Kidney epithelial cell (primary cell): ENCODE results near the gene MAP4K4. TPM values are rescaled to one million over a fixed set of nuclear protein-coding genes. Genes with fewer than 3 reads are reported as not detected.

Experiments used
- DNase-seq: peaks from one replicate; pipeline ENCODE4 v3.0.0-alpha.2; 2010; ENCODE audit warnings: low read depth
- H3K27me3 ChIP-seq: 2 replicates; pipeline ENCODE4 v1.6.0; 2011; ENCODE audit warnings: low read length; ENCODE audit not compliant: control insufficient read depth, insufficient read depth
- H3K36me3 ChIP-seq: 2 replicates; pipeline ENCODE4 v1.5.1; 2011; ENCODE audit warnings: low read length; ENCODE audit not compliant: control insufficient read depth, insufficient read depth
- H3K4me3 ChIP-seq: 2 replicates; pipeline ENCODE4 v1.5.1; 2011; ENCODE audit warnings: low read depth, mild to moderate bottlenecking, control low read depth, low read length
- CTCF ChIP-seq: IDR thresholded peaks from 2 replicates; pipeline ENCODE4 v1.5.1; 2011; ENCODE audit warnings: mild to moderate bottlenecking, moderate library complexity, low read length, control low read depth, inconsistent platforms; ENCODE audit not compliant: insufficient read depth, poor library complexity, severe bottlenecking
- total RNA-seq: library from RNA; depleted of rRNA; stranded (reverse); fragments of >200 nt; gene quantifications from 2 replicates; pipeline ENCODE4 v1.2.3, GENCODE V29; 2015

Gene MAP4K4
- total RNA-seq, 1 donor from 2014 or later = 134 TPM

- no peak overlapping the region for H3K4me3 ChIP-seq
- no peaks in the 10 kb centered on the region for H3K27me3 ChIP-seq
- no peak for DNase-seq
- TF ChIP-seq CTCF = no peak
- H3K36me3 ChIP-seq = peaks cover 2% of the 10 kb centered on the region
Measured at GRCh38 chr2:101881131-101881530, 183.6 kb downstream of the MAP4K4 start.

GRCh38 chr2:101882769-101883307 is 185.3 kb downstream of the MAP4K4 start:
- Histone ChIP-seq H3K4me3 (no peak overlapping the region), H3K36me3 (no peaks in the 10 kb centered on the region), H3K27me3 (no peaks in the 10 kb centered on the region)
- DNase-seq = no peak
- TF ChIP-seq CTCF = no peak

GRCh38 chr2:101883860-101884259 is 186.4 kb downstream of the MAP4K4 start:
- no peaks in the 10 kb centered on the region for H3K36me3 ChIP-seq
- H3K27me3 ChIP-seq = no peaks in the 10 kb centered on the region
- no peak for DNase-seq
- peak; percentile 64 for TF ChIP-seq CTCF
- H3K4me3 ChIP-seq = no peak overlapping the region

GRCh38 chr2:101884423-101884822 is 186.9 kb downstream of the MAP4K4 start:
- TF ChIP-seq CTCF = no peak
- DNase-seq = no peak
- Histone ChIP-seq H3K36me3 (peaks cover under 1% of the 10 kb centered on the region), H3K27me3 (no peaks in the 10 kb centered on the region), H3K4me3 (no peak overlapping the region)

GRCh38 chr2:101887328-101887727 is 189.8 kb downstream of the MAP4K4 start:
- no peak for TF ChIP-seq CTCF
- no peak for DNase-seq
- Histone ChIP-seq H3K36me3 (peaks cover 2% of the 10 kb centered on the region), H3K27me3 (no peaks in the 10 kb centered on the region), H3K4me3 (no peak overlapping the region)

GRCh38 chr2:101889460-101890098 is 192.1 kb downstream of the MAP4K4 start:
- no peak for TF ChIP-seq CTCF
- Histone ChIP-seq H3K27me3 (no peaks in the 10 kb centered on the region), H3K36me3 (peaks cover 3% of the 10 kb centered on the region), H3K4me3 (no peak overlapping the region)
- no peak for DNase-seq
